Measurements from ENCODE around the gene CDT1.

The CDT1 gene

GRCh38 chr16:88825146-88825545 is 21.6 kb downstream of the CDT1 start:
- TF ChIP-seq CTCF (IDR thresholded peaks at IDR 0.05) = no peak
- Histone ChIP-seq H3K27me3 (no peaks in the 10 kb centered on the region), H3K4me1 (no peaks in the 10 kb centered on the region), H3K36me3 (peaks cover 20 to 96% (median 51%) of the 10 kb centered on the region in 3 donors), H3K4me3 (no peak overlapping the region), H3K27ac (no peak overlapping the region), H3K9me3 (no peaks in the 10 kb centered on the region)
- no peak for DNase-seq
- intact Hi-C loops (cut with DNase I; ENCODE audit: low total_unique reads) = no loop called here

DNA sequence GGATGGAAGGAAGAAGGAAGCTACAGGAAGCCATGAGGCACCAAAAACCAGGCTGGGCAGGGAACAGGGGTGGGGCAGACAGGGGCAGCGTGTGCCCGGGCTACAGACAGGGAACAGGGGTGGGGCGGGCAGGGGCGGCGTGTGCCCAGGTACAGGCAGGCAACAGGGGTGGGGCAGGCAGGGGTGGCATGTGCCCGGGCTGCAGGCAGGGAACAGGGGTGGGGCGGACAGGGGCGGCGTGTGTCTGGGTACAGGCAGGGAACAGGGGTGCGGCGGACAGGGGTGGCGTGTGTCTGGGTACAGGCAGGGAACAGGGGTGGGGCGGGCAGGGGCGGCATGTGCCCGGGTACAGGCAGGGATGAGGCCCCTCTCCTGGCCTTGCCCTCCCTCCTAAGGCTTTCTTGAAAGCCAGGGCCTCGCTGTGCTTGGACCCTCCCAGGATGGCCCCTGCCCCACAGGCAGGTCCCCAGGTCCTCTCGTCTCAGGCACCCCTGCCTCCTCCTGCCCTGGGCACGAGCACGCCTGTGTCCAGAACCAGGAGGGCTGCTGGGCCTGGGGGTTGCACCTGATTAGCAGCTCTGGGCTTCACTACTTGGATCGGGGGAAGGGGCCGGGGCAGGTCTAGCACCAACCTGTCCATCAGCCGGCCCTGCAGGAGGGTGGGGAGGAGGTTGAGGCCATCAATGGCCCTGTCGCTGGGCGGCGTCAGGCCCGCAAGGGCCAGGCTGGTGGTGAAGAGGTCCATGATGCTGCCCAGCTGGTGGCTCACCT is 22.7 kb downstream of the CDT1 start:
- H3K9me3 ChIP-seq = no peaks in the 10 kb centered on the region
- H3K27me3 ChIP-seq = no peaks in the 10 kb centered on the region
- H3K36me3 ChIP-seq = peaks cover 20 to 94% (median 50%) of the 10 kb centered on the region in 3 donors
- no peak for DNase-seq
- no peak overlapping the region for H3K27ac ChIP-seq
- H3K4me1 ChIP-seq = no peaks in the 10 kb centered on the region
- intact Hi-C loops (cut with DNase I; ENCODE audit: low total_unique reads) = no loop called here
- H3K4me3 ChIP-seq = no peak overlapping the region
- no peak for TF ChIP-seq CTCF (IDR thresholded peaks at IDR 0.05)

DNA sequence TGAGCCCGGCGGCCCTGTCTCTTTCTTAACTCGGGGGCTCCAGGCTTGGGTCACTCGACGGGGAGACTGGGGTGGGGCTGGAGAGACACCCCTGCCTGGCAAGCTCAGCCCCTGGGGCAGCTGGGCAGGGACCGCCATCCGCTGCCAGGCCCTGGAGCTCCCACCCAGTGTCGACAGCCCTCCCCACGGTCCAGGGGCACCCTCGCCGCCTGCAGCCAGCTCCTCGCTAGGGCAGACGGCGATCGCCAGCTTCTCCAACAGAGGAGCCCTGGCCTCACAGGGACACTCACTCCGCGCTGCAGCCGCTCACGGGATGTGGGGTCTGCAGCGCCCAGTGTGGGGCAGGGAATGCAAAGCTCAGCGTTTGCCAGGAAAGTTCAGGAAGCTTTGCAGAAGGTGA is 24.1 kb downstream of the CDT1 start:
- Histone ChIP-seq H3K27me3 (no peaks in the 10 kb centered on the region), H3K4me1 (no peaks in the 10 kb centered on the region), H3K27ac (no peak overlapping the region), H3K9me3 (no peaks in the 10 kb centered on the region), H3K36me3 (peaks cover 9 to 85% (median 35%) of the 10 kb centered on the region in 3 donors), H3K4me3 (no peak overlapping the region)
- no peak for TF ChIP-seq CTCF (IDR thresholded peaks at IDR 0.05)
- intact Hi-C loops (cut with DNase I; ENCODE audit: low total_unique reads) = no loop called here
- no peak for DNase-seq

GRCh38 chr16:88828711-88829110 is 25.1 kb downstream of the CDT1 start:
- H3K9me3 ChIP-seq = no peaks in the 10 kb centered on the region
- H3K4me3 ChIP-seq = no peak overlapping the region
- H3K27ac ChIP-seq = no peak overlapping the region
- H3K27me3 ChIP-seq = no peaks in the 10 kb centered on the region
- intact Hi-C loops (cut with DNase I; ENCODE audit: low total_unique reads) = no loop called here
- H3K36me3 ChIP-seq = peaks cover 7 to 77% (median 31%) of the 10 kb centered on the region in 3 donors
- no peak for DNase-seq
- H3K4me1 ChIP-seq = no peaks in the 10 kb centered on the region
- no peak for TF ChIP-seq CTCF (IDR thresholded peaks at IDR 0.05)

DNA sequence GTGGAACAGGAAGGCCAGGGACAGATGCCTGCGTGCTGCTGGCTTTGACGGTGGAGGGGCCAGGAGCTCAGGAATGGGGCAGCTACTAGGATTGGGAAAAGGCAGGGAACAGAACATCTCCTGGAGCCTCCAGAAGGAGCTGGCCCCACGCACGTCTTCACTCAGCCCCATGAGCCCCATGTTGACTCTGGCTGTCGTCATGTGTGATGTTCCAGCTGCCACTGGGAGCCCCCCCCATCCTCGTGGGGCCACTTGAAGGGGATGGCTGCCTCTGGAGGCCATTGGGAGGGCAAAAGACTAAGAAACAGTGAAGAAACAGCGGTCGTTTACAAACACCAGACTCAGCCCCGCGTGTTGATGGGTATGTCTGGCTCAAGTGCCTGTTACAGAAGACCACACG is 26.7 kb downstream of the CDT1 start:
- H3K27ac ChIP-seq = no peak overlapping the region
- DNase-seq = no peak
- no peak overlapping the region for H3K4me3 ChIP-seq
- intact Hi-C loops (cut with DNase I; ENCODE audit: low total_unique reads) = no loop called here
- TF ChIP-seq CTCF (IDR thresholded peaks at IDR 0.05) = no peak
- H3K4me1 ChIP-seq = no peaks in the 10 kb centered on the region
- no peaks in the 10 kb centered on the region for H3K9me3 ChIP-seq
- H3K27me3 ChIP-seq = no peaks in the 10 kb centered on the region
- peaks cover 10 to 73% (median 37%) of the 10 kb centered on the region in 3 donors for H3K36me3 ChIP-seq

All from tibial artery (tissue), 4 donors.